Activated T-cell treated with anti-CD3 and anti-CD28 coated beads, Interleukin-2, amount 50 U/mL, for 24 hours (primary cell): ENCODE results near the gene PARD6G.

ENCODE experiments used
- DNase-seq: peaks from one replicate; pipeline ENCODE4 v3.0.0-alpha.2; 2020
- H3K27ac Mint-ChIP-seq: 2 replicates; pipeline ENCODE4 v1.8.0; 2020; ENCODE audit warnings: mild to moderate bottlenecking, mixed read lengths
- H3K27me3 Mint-ChIP-seq: 2 replicates; pipeline ENCODE4 v1.8.0; 2020; ENCODE audit warnings: mixed read lengths
- H3K36me3 Mint-ChIP-seq: 2 replicates; pipeline ENCODE4 v1.8.0; 2020; ENCODE audit warnings: low read depth, mixed read lengths
- H3K4me1 Mint-ChIP-seq: 2 replicates; pipeline ENCODE4 v1.8.0; 2020; ENCODE audit warnings: low read depth, mixed read lengths
- H3K4me3 Mint-ChIP-seq: 2 replicates; pipeline ENCODE4 v1.8.0; 2020; ENCODE audit warnings: mild to moderate bottlenecking, moderate library complexity, mixed read lengths
- H3K9me3 Mint-ChIP-seq: 2 replicates; pipeline ENCODE4 v1.8.0; 2020; ENCODE audit warnings: mixed read lengths

PARD6G gene

DNA sequence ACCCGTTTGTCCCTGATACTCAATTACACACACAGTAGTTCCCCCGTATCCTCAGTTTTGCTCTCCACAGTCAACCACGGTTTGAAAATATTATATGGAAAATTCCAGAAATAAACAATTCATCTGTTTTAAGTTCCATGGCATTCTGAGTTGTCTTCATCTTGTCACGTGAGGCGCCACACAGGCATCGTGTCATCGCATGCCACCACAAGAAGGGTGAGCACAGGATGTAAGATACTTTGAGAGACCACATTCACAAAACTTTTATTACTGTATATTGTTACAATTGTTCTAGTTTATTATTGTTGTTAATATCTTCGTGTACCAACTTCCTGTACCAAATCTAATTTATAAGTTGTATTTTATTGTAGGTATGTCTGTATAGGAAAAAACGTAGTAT lies 120.5 kb downstream of the PARD6G start:
- peaks cover 61% of the 10 kb centered on the region for H3K4me1 Mint-ChIP-seq
- DNase-seq, result no peak
- no peaks in the 10 kb centered on the region for H3K9me3 Mint-ChIP-seq
- H3K36me3 Mint-ChIP-seq, result peaks cover 75% of the 10 kb centered on the region
- H3K27ac Mint-ChIP-seq, result peak overlapping the region; percentile 80
- no peaks in the 10 kb centered on the region for H3K27me3 Mint-ChIP-seq
- peak overlapping the region; percentile 43 for H3K4me3 Mint-ChIP-seq

DNA sequence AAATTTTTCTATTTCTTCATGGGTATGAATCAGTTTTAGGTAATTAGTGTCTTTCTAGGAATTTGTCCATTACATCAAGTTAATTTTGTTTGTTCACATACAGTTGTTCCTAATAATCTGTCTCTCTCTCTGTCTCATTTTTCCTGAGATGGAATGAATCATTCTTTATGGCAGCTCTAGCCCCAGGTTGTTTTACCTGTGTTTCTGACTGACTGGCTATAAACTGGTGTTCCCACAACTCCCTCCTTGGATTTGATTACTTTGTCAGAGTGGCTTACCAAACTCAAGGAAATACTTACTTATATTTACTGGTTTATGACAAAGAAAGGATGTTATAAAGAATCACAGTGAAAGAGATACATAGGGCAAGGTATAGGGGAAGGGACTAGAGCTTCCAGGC lies 123.2 kb downstream of the PARD6G start:
- H3K27ac Mint-ChIP-seq, result no peak overlapping the region
- peaks cover 46% of the 10 kb centered on the region for H3K4me1 Mint-ChIP-seq
- H3K4me3 Mint-ChIP-seq, result no peak overlapping the region
- H3K9me3 Mint-ChIP-seq, result no peaks in the 10 kb centered on the region
- H3K27me3 Mint-ChIP-seq, result no peaks in the 10 kb centered on the region
- H3K36me3 Mint-ChIP-seq, result peaks cover 77% of the 10 kb centered on the region
- no peak for DNase-seq

DNA sequence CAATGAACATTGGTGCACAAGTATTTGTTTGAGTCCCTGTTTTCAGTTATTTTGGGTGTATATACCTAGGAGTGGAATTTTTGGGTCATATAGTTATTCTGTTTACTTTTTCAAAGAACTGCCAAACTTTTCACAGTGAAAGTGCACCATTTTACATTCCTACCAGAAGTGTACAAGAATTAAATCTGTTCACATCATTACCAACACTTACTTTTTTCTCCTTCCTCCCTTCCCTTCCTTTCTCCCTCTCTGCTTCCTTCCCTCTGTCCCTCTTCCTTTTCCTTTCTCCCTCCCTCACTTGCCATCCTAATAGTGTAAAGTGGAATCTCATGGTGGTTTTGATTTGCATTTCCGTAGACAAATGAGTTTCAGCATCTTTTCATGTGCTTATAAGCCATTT lies 126.4 kb downstream of the PARD6G start:
- peaks cover 33% of the 10 kb centered on the region for H3K4me1 Mint-ChIP-seq
- H3K9me3 Mint-ChIP-seq, result no peaks in the 10 kb centered on the region
- H3K27ac Mint-ChIP-seq, result no peak overlapping the region

DNA sequence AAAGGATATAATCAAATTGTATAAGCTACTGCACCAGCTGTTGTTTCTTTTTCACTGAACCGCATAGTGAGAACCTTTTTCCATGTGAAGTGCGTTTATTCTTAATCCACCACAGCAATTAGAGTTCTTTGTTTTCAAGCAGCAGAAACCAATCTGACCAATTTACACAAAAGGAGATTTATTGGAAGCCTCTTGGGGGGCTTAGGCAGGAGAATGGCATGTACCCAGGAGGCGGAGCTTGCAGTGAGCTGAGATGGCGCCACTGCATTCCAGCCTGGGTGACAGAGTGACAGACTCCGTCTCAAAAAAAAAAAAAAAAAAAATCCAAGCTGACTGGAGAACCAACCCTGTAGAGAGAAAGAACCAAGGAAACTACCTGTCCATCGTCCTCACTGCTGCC lies 128.2 kb downstream of the PARD6G start:
- Mint-ChIP-seq H3K27ac (no peak overlapping the region), H3K9me3 (no peaks in the 10 kb centered on the region), H3K4me3 (no peak overlapping the region), H3K27me3 (no peaks in the 10 kb centered on the region), H3K36me3 (peaks cover 83% of the 10 kb centered on the region), H3K4me1 (peaks cover 42% of the 10 kb centered on the region)
- no peak for DNase-seq

More for the DNA sequence above, 126.4 kb downstream of the PARD6G start:
- no peak overlapping the region for H3K4me3 Mint-ChIP-seq
- peaks cover 79% of the 10 kb centered on the region for H3K36me3 Mint-ChIP-seq
- DNase-seq, result no peak
- no peaks in the 10 kb centered on the region for H3K27me3 Mint-ChIP-seq

DNA sequence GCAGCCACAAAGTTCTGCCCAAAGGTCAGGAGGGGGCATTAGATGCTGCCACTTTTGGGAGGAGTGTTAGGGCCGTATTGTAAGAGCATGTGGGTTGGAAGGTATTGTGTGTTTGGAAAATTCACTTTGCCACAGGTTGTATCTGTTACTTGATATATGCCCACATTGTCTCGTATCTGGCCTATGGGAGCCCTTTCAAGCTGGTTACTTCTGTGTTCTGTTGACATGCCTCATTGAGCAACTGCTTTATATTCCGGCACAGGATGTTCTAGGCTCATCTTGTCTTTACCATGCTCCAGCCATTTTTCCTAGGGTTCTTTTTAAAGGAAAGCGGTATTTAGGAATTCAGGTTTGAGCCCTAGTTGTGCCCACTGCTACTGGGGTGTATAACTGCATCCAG lies 132.3 kb downstream of the PARD6G start:
- H3K4me1 Mint-ChIP-seq, result peaks cover 51% of the 10 kb centered on the region
- H3K27ac Mint-ChIP-seq, result no peak overlapping the region
- H3K4me3 Mint-ChIP-seq, result no peak overlapping the region
- H3K27me3 Mint-ChIP-seq, result no peaks in the 10 kb centered on the region
- no peak for DNase-seq
- no peaks in the 10 kb centered on the region for H3K9me3 Mint-ChIP-seq
- peaks cover 78% of the 10 kb centered on the region for H3K36me3 Mint-ChIP-seq

DNA sequence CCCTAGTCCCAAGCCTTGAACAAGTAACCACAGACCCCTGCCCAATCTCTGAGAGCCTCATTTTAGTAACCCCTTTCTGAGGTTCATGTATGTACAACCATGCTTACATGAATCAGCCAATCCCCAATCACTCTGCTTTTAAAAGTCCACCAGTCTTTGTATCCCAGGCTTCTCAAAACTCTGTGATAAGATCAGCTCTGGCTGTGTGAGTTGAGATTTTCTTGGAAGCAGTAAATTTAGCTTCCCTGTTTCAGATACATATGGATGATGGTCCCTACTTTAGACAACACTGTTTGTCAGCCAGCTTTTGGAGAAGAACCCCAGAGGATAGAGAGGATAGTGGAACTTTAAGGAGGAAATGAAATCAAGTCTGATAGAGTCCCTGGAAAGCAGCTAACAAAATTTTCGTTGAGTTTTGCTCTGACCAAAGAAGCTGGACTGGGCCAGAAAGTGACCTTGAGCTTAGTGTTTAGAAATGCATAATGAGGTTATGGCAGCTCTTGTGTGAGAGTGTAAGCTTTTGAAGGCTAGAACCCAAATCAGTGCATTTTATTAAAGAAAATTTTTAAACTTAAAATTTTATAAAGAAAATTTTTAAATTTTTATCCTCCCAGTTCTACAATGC lies 134.6 kb downstream of the PARD6G start:
- Mint-ChIP-seq H3K27ac (no peak overlapping the region), H3K9me3 (no peaks in the 10 kb centered on the region), H3K36me3 (peaks cover 60% of the 10 kb centered on the region), H3K4me1 (peaks cover 61% of the 10 kb centered on the region), H3K27me3 (no peaks in the 10 kb centered on the region), H3K4me3 (no peak overlapping the region)
- DNase-seq, result no peak

DNA sequence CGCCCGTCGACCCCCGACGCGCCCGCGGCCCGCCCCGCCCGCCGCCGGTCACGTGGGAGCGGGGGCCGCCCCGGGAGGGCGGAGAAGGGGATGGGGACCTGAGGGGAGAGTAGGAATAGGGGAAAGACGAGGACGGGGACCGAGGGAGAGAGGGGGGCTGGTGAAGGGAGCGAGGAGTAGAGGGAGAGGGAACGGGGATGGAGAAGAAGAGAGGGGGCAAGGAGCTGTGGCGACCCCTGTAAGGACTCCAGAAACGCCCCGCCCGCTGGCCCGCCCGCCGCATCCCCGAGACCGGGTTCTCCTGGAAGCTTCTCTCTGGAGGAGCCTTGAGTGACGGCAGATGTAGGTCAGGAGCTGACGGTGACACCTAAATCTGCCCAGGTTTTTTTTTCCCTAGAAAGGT lies 137.6 kb downstream of the PARD6G start:
- Mint-ChIP-seq H3K9me3 (no peaks in the 10 kb centered on the region), H3K4me1 (peaks cover 63% of the 10 kb centered on the region), H3K4me3 (peak overlapping the region; percentile 84), H3K36me3 (peaks cover 38% of the 10 kb centered on the region), H3K27ac (peak overlapping the region; percentile 91), H3K27me3 (no peaks in the 10 kb centered on the region)
- peak; percentile 69 for DNase-seq

DNA sequence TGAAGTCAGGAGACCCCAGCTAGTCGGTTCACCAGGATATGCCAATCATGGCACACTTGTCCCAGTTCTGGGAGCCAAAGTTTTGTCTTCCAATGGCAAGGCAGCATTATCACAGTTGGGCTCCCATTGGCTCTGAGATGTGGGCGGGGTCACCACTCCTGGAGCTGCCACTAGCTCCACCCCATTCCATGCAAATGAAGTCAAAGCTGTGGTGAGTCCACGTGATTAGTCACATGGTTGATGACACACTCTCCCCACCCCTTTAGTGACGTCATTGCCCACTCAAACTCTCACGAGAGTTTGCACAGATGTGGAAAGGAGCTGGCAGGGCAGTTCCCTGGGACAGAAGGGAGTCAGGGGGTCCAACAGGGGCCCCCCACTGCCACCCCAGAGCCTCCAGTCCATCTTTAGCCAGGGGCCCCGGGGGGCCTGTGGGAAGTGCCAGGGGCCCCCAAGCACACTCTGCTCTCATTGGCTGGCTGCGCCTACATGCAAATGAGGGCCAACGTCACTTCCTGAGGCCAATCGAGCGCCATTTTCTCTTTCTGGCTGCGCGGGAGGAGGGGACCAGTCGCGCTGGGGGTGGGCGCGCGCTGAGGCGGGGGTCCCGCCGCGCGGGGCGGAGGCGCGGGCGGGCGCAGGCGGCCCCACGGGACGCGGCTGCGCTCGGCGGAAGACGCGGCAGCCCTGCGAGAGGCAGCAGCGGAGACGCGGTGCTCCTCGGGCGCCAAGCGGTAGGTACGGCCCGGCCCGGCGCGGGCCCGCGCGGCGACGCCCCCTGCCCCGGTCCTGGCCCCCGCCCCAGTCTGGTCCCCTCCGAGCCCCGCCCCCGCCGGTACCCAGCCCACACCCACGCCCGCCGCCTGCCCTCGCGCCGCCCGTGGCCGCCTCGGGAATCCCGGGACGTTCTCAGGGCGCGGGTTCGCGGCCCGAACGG lies 138.3 kb downstream of the PARD6G start, which contains the start of gene ADNP2:
ADNP2 (plus strand) TSS at position 524 of the 937 bp plus-strand sequence. CDS start 8,281 bp downstream, outside the sequence.
- H3K4me1 Mint-ChIP-seq, result peaks cover 60% of the 10 kb centered on the region
- peaks cover 32% of the 10 kb centered on the region for H3K36me3 Mint-ChIP-seq
- H3K9me3 Mint-ChIP-seq, result no peaks in the 10 kb centered on the region
- H3K27ac Mint-ChIP-seq, result peak within 1 kb of the TSS; percentile 92
- peak; percentile 90 for DNase-seq
- H3K4me3 Mint-ChIP-seq, result peak within 1 kb of the TSS; percentile 84
- H3K27me3 Mint-ChIP-seq, result no peaks in the 10 kb centered on the region

DNA sequence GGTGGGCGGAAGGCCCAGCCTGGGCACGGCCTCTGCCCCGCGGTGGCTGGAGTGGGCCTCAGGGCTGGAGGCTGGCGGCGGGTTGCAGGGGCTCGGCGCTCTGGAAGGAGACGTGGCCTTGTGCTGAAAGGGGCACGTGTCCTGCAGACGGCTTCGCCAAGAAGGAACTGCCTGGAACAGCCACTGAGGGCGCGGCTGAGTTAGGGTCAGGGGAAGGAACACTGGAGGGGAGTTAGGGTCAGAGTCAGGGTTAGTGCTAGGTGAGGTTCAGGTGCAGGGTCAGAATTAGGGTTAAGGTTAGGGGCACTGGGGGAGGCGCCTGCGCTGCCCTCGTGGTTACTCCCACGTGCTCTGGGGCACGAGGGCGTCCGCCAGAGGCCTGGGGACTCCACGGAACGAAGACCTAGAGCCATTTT lies 139.2 kb downstream of the PARD6G start:
- H3K36me3 Mint-ChIP-seq, result peaks cover 27% of the 10 kb centered on the region
- no peaks in the 10 kb centered on the region for H3K27me3 Mint-ChIP-seq
- H3K4me1 Mint-ChIP-seq, result peaks cover 53% of the 10 kb centered on the region
- peak overlapping the region; percentile 92 for H3K27ac Mint-ChIP-seq
- no peak for DNase-seq
- H3K4me3 Mint-ChIP-seq, result peak overlapping the region; percentile 74
- no peaks in the 10 kb centered on the region for H3K9me3 Mint-ChIP-seq

DNA sequence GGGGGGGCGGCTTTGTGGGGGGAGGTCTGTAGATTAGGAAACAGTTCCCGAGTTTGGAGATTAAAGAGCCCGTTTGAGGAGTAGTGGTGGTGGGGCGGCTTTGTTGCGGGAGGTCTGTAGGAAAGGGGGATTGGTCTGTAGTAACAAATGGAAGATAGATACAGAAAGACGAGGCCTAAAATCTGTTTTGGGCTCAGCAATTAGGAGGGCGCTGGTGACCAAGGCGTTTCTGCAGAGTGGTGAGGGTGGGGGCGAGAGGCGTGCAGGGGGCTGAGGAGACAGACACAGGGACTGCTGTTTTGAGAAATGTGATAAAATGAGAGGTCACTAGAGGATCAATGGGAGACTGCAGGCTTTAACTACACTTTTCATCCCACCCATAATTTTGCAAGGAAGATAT lies 139.9 kb downstream of the PARD6G start:
- Mint-ChIP-seq H3K27me3 (no peaks in the 10 kb centered on the region), H3K4me1 (peaks cover 47% of the 10 kb centered on the region), H3K9me3 (no peaks in the 10 kb centered on the region), H3K4me3 (no peak overlapping the region), H3K36me3 (peaks cover 21% of the 10 kb centered on the region), H3K27ac (no peak overlapping the region)
- no peak for DNase-seq
